RWPE1 (cell line): ENCODE results near the gene CRY2.

Source experiments
- CTCF ChIA-PET: fragments of 350-600 bp; sonication (Branson Sonifier 250); formaldehyde crosslinking; extraction: SDS; loops from one replicate; lab custom pipeline; 2021; lab: Yijun Ruan, JAX
- POLR2A ChIA-PET: fragments of 400-600 bp; formaldehyde crosslinking; extraction: SDS; loops from one replicate; lab custom pipeline; 2020; ENCODE audit warnings: antibody characterized with exemption; ENCODE audit not compliant: low non-redundant PET; lab: Yijun Ruan, JAX
- DNase-seq: peaks from one replicate; pipeline ENCODE4 v3.0.0; 2012; ENCODE audit warnings: low spot score
- H3K27ac ChIP-seq: fragments of 450-650 bp; 2 replicates; pipeline ENCODE4 v1.5.1; 2017
- CTCF ChIP-seq: fragments of 450-650 bp; conservative IDR thresholded peaks from 2 replicates; pipeline ENCODE4 v1.5.1; 2017; ENCODE audit warnings: low read depth, mild to moderate bottlenecking

The CRY2 gene

GRCh38 chr11:45811571-45812290 is 35.5 kb upstream of the CRY2 start:
- CTCF ChIA-PET = no interaction called here
- H3K27ac ChIP-seq = peak overlapping the region; percentile 37
- POLR2A ChIA-PET = no interaction called here
- no peak for TF ChIP-seq CTCF
- DNase-seq = no peak

GRCh38 chr11:45812581-45813548 is 34.4 kb upstream of the CRY2 start:
- POLR2A ChIA-PET = no interaction called here
- TF ChIP-seq CTCF = no peak
- CTCF ChIA-PET = no interaction called here
- DNase-seq = no peak
- H3K27ac ChIP-seq = peak overlapping the region; percentile 37

GRCh38 chr11:45815747-45816146 is 31.5 kb upstream of the CRY2 start:
- DNase-seq = no peak
- no peak for TF ChIP-seq CTCF
- H3K27ac ChIP-seq = no peak overlapping the region
- POLR2A ChIA-PET = no interaction called here
- CTCF ChIA-PET = interaction anchor here (0.9 kb wide), 1 partner anchor 44 kb away, joined by 3 read pairs; no protein-coding TSS in a partner anchor

- no peak for TF ChIP-seq CTCF
- ChIA-PET POLR2A (no interaction called here), CTCF (interaction anchor here (0.6 to 0.9 kb wide), 2 partner anchors 15 to 45 kb away, joined by 3 to 6 read pairs; no protein-coding TSS in a partner anchor)
- no peak for DNase-seq
- no peak overlapping the region for H3K27ac ChIP-seq
Observed at GRCh38 chr11:45816614-45817013, 30.7 kb upstream of the CRY2 start.

GRCh38 chr11:45817191-45817590 is 30.1 kb upstream of the CRY2 start:
- TF ChIP-seq CTCF = no peak
- H3K27ac ChIP-seq = no peak overlapping the region
- ChIA-PET CTCF (interaction anchor here (0.6 kb wide), 1 partner anchor 15 kb away, joined by 6 read pairs; no protein-coding TSS in a partner anchor), POLR2A (no interaction called here)
- DNase-seq = no peak

- H3K27ac ChIP-seq = no peak overlapping the region
- no peak for TF ChIP-seq CTCF
- ChIA-PET CTCF (no interaction called here), POLR2A (no interaction called here)
- no peak for DNase-seq
Observed at GRCh38 chr11:45818961-45819605, 28.2 kb upstream of the CRY2 start.
